BJ (cell line): ENCODE measurements around the gene RALGAPA2. TPM values are rescaled to one million over a fixed set of nuclear protein-coding genes. Genes with fewer than 3 reads are reported as not detected.

Experiments used
- CTCF ChIA-PET: fragments of 350-600 bp; formaldehyde crosslinking; extraction: SDS; loops from one replicate; lab custom pipeline; 2021; ENCODE audit warnings: antibody characterized with exemption, inconsistent platforms; lab: Yijun Ruan, JAX
- POLR2A ChIA-PET: fragments of 300-600 bp; sonication (Branson Sonifier 250); formaldehyde crosslinking; extraction: SDS; loops from one replicate; lab custom pipeline; 2021; ENCODE audit warnings: antibody characterized with exemption; lab: Charles Lee
- DNase-seq: peaks from one replicate; pipeline ENCODE4 v3.0.0-alpha.2; 2011; ENCODE audit warnings: low read depth
- H3K27me3 ChIP-seq: 2 replicates; pipeline ENCODE4 v1.6.0; 2011; ENCODE audit warnings: low read length; ENCODE audit not compliant: control insufficient read depth, insufficient read depth
- H3K36me3 ChIP-seq: 2 replicates; pipeline ENCODE4 v1.5.1; 2011; ENCODE audit warnings: low read length; ENCODE audit not compliant: control insufficient read depth, insufficient read depth
- H3K4me3 ChIP-seq: 2 replicates; pipeline ENCODE4 v1.5.1; 2011; ENCODE audit warnings: low read depth, mild to moderate bottlenecking, control low read depth, low read length
- CTCF ChIP-seq: IDR thresholded peaks from 2 replicates; pipeline ENCODE4 v1.5.1; 2011; ENCODE audit warnings: low read depth, mild to moderate bottlenecking, control low read depth, inconsistent platforms, low read length, moderate library complexity; ENCODE audit not compliant: insufficient read depth
- polyA plus RNA-seq: library from polyadenylated mRNA; depleted of rRNA; stranded (reverse); fragments of >200 nt; gene quantifications from 2 replicates; pipeline ENCODE4 v1.2.3, GENCODE V29; 2011

The RALGAPA2 gene
- polyA plus RNA-seq, 1 experiment, result 1.4 TPM

GRCh38 chr20:20447196-20447595 is 265.2 kb downstream of the RALGAPA2 start:
- ChIA-PET CTCF (no interaction called here), POLR2A (no interaction called here)
- Histone ChIP-seq H3K4me3 (no peak overlapping the region), H3K36me3 (no peaks in the 10 kb centered on the region), H3K27me3 (no peaks in the 10 kb centered on the region)
- no peak for DNase-seq
- TF ChIP-seq CTCF, result no peak

GRCh38 chr20:20446425-20447015 is 265.9 kb downstream of the RALGAPA2 start:
- CTCF ChIA-PET, result no interaction called here
- no peak for TF ChIP-seq CTCF

GRCh38 chr20:20446001-20446400 is 266.4 kb downstream of the RALGAPA2 start:
- POLR2A ChIA-PET, result no interaction called here
- no peak for TF ChIP-seq CTCF

More at GRCh38 chr20:20446425-20447015, 265.9 kb downstream of the RALGAPA2 start:
- no peak for DNase-seq
- H3K27me3 ChIP-seq, result no peaks in the 10 kb centered on the region
- H3K4me3 ChIP-seq, result no peak overlapping the region
- POLR2A ChIA-PET, result no interaction called here
- no peaks in the 10 kb centered on the region for H3K36me3 ChIP-seq

GRCh38 chr20:20443504-20443903 is 268.9 kb downstream of the RALGAPA2 start:
- H3K36me3 ChIP-seq, result no peaks in the 10 kb centered on the region
- no peak for DNase-seq
- no peak for TF ChIP-seq CTCF
- CTCF ChIA-PET, result interaction anchor here (1.5 kb wide), 1 partner anchor 18 kb away, joined by 3 read pairs; no protein-coding TSS in a partner anchor
- H3K27me3 ChIP-seq, result no peaks in the 10 kb centered on the region
- POLR2A ChIA-PET, result no interaction called here
- H3K4me3 ChIP-seq, result no peak overlapping the region

More at GRCh38 chr20:20446001-20446400, 266.4 kb downstream of the RALGAPA2 start:
- no peak for DNase-seq
- Histone ChIP-seq H3K36me3 (no peaks in the 10 kb centered on the region), H3K4me3 (no peak overlapping the region), H3K27me3 (no peaks in the 10 kb centered on the region)
- CTCF ChIA-PET, result no interaction called here

GRCh38 chr20:20442466-20442865 is 270.0 kb downstream of the RALGAPA2 start:
- CTCF ChIA-PET, result interaction anchor here (1.5 kb wide), 1 partner anchor 19 kb away, joined by 3 read pairs; no protein-coding TSS in a partner anchor

More at GRCh38 chr20:20442466-20442865, 270.0 kb downstream of the RALGAPA2 start:
- TF ChIP-seq CTCF, result no peak
- H3K27me3 ChIP-seq, result no peaks in the 10 kb centered on the region
- no peaks in the 10 kb centered on the region for H3K36me3 ChIP-seq
- DNase-seq, result no peak
- H3K4me3 ChIP-seq, result no peak overlapping the region
- POLR2A ChIA-PET, result no interaction called here
